Measurements from ENCODE around the gene SLC4A4. TPM values are rescaled to one million over a fixed set of nuclear protein-coding genes. Genes with fewer than 3 reads are reported as not detected.

The SLC4A4 gene
- total and polyA plus RNA-seq, 9 donors = 0.23 to 8.3 (median 1.4) TPM

DNA sequence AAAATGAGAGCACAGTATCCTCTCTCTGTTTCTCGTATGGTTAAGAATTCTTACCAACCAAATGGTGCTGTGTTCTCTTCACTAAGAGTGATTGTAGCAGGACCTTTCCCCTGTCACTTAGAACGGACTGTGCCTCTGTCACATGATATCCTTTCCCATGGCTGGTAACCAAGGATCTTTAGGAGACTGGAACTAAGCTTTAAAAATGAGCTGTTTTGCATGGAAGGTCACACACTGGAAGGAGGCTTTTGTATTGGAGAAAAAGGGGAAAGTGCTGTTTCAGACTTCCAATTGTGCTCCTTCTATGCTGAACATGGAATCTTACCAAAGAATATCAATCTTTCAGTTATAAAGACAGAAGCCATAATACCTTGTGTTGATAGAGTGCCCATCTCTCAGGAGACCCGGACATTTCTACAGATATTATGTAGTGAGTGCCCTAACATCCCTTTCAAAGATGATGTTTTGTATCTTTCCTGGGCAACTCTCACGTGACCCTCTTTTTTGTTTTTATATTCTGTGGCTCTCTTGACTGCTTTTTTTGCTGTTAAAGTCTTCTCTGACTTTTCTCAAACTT lies 148.6 kb downstream of the SLC4A4 start:
- intact Hi-C loops (cut with DNase I) = no loop called here
- WGBS, 3 donors = 24 to 46% (median 29%) methylated on average over 4 of the region's 4 CpGs
- no peak overlapping the region for H3K27ac ChIP-seq
- no peaks in the 10 kb centered on the region for H3K9me3 ChIP-seq
- TF ChIP-seq, protein P1, sequence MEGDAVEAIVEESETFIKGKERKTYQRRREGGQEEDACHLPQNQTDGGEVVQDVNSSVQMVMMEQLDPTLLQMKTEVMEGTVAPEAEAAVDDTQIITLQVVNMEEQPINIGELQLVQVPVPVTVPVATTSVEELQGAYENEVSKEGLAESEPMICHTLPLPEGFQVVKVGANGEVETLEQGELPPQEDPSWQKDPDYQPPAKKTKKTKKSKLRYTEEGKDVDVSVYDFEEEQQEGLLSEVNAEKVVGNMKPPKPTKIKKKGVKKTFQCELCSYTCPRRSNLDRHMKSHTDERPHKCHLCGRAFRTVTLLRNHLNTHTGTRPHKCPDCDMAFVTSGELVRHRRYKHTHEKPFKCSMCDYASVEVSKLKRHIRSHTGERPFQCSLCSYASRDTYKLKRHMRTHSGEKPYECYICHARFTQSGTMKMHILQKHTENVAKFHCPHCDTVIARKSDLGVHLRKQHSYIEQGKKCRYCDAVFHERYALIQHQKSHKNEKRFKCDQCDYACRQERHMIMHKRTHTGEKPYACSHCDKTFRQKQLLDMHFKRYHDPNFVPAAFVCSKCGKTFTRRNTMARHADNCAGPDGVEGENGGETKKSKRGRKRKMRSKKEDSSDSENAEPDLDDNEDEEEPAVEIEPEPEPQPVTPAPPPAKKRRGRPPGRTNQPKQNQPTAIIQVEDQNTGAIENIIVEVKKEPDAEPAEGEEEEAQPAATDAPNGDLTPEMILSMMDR (IDR thresholded peaks at IDR 0.05) = no peak
- TF ChIP-seq POLR2A (IDR thresholded peaks at IDR 0.05) (no peak), EP300 (IDR thresholded peaks at IDR 0.05) (no peak)
- H3K27me3 ChIP-seq = no peaks in the 10 kb centered on the region
- DNase-seq = no peak
- H3K4me3 ChIP-seq = no peak overlapping the region
- no peaks in the 10 kb centered on the region for H3K4me1 ChIP-seq (ENCODE audit: insufficient read depth)
- H3K36me3 ChIP-seq = no peaks in the 10 kb centered on the region

DNA sequence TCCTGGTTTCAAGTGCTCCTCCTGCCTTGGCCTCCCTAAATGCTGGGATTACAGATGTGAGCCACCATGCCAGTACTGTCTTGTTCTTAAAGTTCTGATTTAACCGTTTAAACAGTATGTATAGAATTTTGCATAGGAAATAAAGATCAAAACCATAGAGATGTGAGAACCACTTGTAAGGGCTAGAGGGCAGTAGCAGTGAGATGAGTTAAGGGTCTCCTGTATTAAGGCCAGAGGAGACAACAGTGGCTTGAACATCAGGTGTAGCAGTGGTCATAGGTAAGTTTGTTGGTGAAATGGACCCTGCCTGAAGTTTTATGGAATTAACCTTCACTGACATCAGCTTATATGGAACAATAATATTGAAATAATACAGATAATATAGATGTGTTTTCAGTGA lies 155.7 kb downstream of the SLC4A4 start:
- 78 to 89% (median 88%) methylated on average over 1 of the region's 1 CpG for WGBS, 3 donors
- no peaks in the 10 kb centered on the region for H3K36me3 ChIP-seq
- no peaks in the 10 kb centered on the region for H3K4me1 ChIP-seq (ENCODE audit: insufficient read depth)
- H3K27ac ChIP-seq = no peak overlapping the region
- DNase-seq = no peak
- no peaks in the 10 kb centered on the region for H3K27me3 ChIP-seq
- no peak overlapping the region for H3K4me3 ChIP-seq
- TF ChIP-seq POLR2A (IDR thresholded peaks at IDR 0.05) (no peak), EP300 (IDR thresholded peaks at IDR 0.05) (no peak)
- TF ChIP-seq, protein P1 (IDR thresholded peaks at IDR 0.05) = no peak
- no peaks in the 10 kb centered on the region for H3K9me3 ChIP-seq
- intact Hi-C loops (cut with DNase I) = no loop called here

- no peak for DNase-seq
- TF ChIP-seq, protein P1 (IDR thresholded peaks at IDR 0.05) = no peak
- TF ChIP-seq POLR2A (IDR thresholded peaks at IDR 0.05) (no peak), EP300 (IDR thresholded peaks at IDR 0.05) (no peak)
Observed at GRCh38 chr4:71495454-71495853, 156.6 kb downstream of the SLC4A4 start.

GRCh38 chr4:71497078-71497477 lies 158.3 kb downstream of the SLC4A4 start:
- WGBS, 3 donors = 90 to 95% (median 94%) methylated on average over 3 of the region's 3 CpGs
- Histone ChIP-seq H3K9me3 (no peaks in the 10 kb centered on the region), H3K27ac (no peak overlapping the region), H3K27me3 (no peaks in the 10 kb centered on the region), H3K4me1 (ENCODE audit: insufficient read depth) (no peaks in the 10 kb centered on the region), H3K4me3 (no peak overlapping the region), H3K36me3 (no peaks in the 10 kb centered on the region)
- TF ChIP-seq EP300 (IDR thresholded peaks at IDR 0.05) = no peak
- TF ChIP-seq, protein P1 (IDR thresholded peaks at IDR 0.05) = no peak
- TF ChIP-seq POLR2A (IDR thresholded peaks at IDR 0.05) = no peak
- intact Hi-C loops (cut with DNase I) = no loop called here
- no peak for DNase-seq

More at GRCh38 chr4:71495454-71495853, 156.6 kb downstream of the SLC4A4 start:
- Histone ChIP-seq H3K4me1 (ENCODE audit: insufficient read depth) (no peaks in the 10 kb centered on the region), H3K36me3 (no peaks in the 10 kb centered on the region), H3K4me3 (no peak overlapping the region), H3K9me3 (no peaks in the 10 kb centered on the region), H3K27me3 (no peaks in the 10 kb centered on the region), H3K27ac (no peak overlapping the region)
- intact Hi-C loops (cut with DNase I) = no loop called here
